Neural cell (in vitro differentiated cells): ENCODE results near the gene COPZ1. TPM values are rescaled to one million over a fixed set of nuclear protein-coding genes. Genes with fewer than 3 reads are reported as not detected.

Source experiments
- H2AFZ ChIP-seq: fragments of 200-600, 300-800 bp; sonication (generic), shearing (Covaris generic); 2 replicates; pipeline ENCODE4 v1.6.0; 2014; ENCODE audit warnings: low read depth, mild to moderate bottlenecking, antibody characterized with exemption, low read length, moderate library complexity
- H3F3A ChIP-seq: fragments of 200-600 bp; shearing (Covaris generic); 2 replicates; pipeline ENCODE4 v1.6.1; 2016; ENCODE audit warnings: mild to moderate bottlenecking, moderate library complexity, mixed read lengths, antibody characterized with exemption, low read length; ENCODE audit not compliant: insufficient read depth, poor library complexity, severe bottlenecking
- H3K27ac ChIP-seq: fragments of 200-600, 300-800 bp; sonication (generic), shearing (Covaris generic); 2 replicates; pipeline ENCODE4 v1.5.1; 2014; ENCODE audit warnings: mild to moderate bottlenecking, low read length, moderate library complexity
- H3K27me3 ChIP-seq: fragments of 300-800, 200-600 bp; sonication (generic), shearing (Covaris generic); 2 replicates; pipeline ENCODE4 v1.6.0; 2014; ENCODE audit warnings: mild to moderate bottlenecking, low read depth, low read length, moderate library complexity; ENCODE audit not compliant: insufficient read depth
- H3K36me3 ChIP-seq: fragments of 300-800, 200-600 bp; sonication (generic), shearing (Covaris generic); 2 replicates; pipeline ENCODE4 v1.5.1; 2014; ENCODE audit warnings: mild to moderate bottlenecking, antibody characterized with exemption, low read length, moderate library complexity; ENCODE audit not compliant: insufficient read depth
- H3K4me2 ChIP-seq: fragments of 300-800, 200-600 bp; sonication (generic), shearing (Covaris generic); 2 replicates; pipeline ENCODE4 v1.6.0; 2014; ENCODE audit warnings: mild to moderate bottlenecking, low read length
- H3K4me3 ChIP-seq: fragments of 300-800, 200-600 bp; sonication (generic), shearing (Covaris generic); 2 replicates; pipeline ENCODE4 v1.5.1; 2014; ENCODE audit warnings: mild to moderate bottlenecking, low read length, moderate library complexity
- H3K79me2 ChIP-seq: fragments of 200-600 bp; shearing (Covaris generic); replicated peaks from 2 replicates; pipeline ENCODE4 v1.6.0; 2014; ENCODE audit warnings: mild to moderate bottlenecking, low read length, moderate library complexity; ENCODE audit not compliant: insufficient read depth
- H3K9ac ChIP-seq: fragments of 300-800, 200-600 bp; sonication (generic), shearing (Covaris generic); 2 replicates; pipeline ENCODE4 v1.6.1; 2016; ENCODE audit warnings: mild to moderate bottlenecking, low read length, mixed read lengths
- H3K9me2 ChIP-seq: fragments of 200-600 bp; shearing (Covaris generic); 2 replicates; pipeline ENCODE4 v1.6.1; 2016; ENCODE audit warnings: mild to moderate bottlenecking, low read length, mixed read lengths; ENCODE audit not compliant: insufficient read depth
- H3K9me3 ChIP-seq: fragments of 200-600, 300-800 bp; sonication (generic), shearing (Covaris generic); 2 replicates; pipeline ENCODE4 v1.6.1; 2016; ENCODE audit warnings: mild to moderate bottlenecking, mixed run types, low read length, moderate library complexity, mixed read lengths
- H4K20me1 ChIP-seq: fragments of 200-600 bp; shearing (Covaris generic); 2 replicates; pipeline ENCODE4 v1.6.1; 2016; ENCODE audit warnings: mild to moderate bottlenecking, mixed run types; ENCODE audit not compliant: insufficient read depth
- CTCF ChIP-seq: fragments of 450-650 bp; IDR thresholded peaks from 2 replicates; pipeline ENCODE4 v1.5.1; 2014; ENCODE audit warnings: antibody characterized with exemption, mild to moderate bottlenecking, moderate library complexity; ENCODE audit not compliant: poor library complexity, severe bottlenecking
- EP300 ChIP-seq: fragments of 450-650 bp; conservative IDR thresholded peaks from 2 replicates; pipeline ENCODE4 v1.6.1; 2014; ENCODE audit warnings: antibody characterized with exemption, mild to moderate bottlenecking, moderate library complexity; ENCODE audit not compliant: poor library complexity, severe bottlenecking
- EZH2 ChIP-seq: fragments of 200-600, 300-800 bp; shearing (Covaris generic), sonication (generic); IDR thresholded peaks from 2 replicates; pipeline ENCODE4 v1.6.1; 2014; ENCODE audit warnings: antibody characterized with exemption, low read length, borderline replicate concordance, mild to moderate bottlenecking; ENCODE audit not compliant: insufficient read depth, poor library complexity, severe bottlenecking
- MXI1 ChIP-seq: fragments of 450-650 bp; conservative IDR thresholded peaks from 2 replicates; pipeline ENCODE4 v1.6.1; 2014; ENCODE audit warnings: antibody characterized with exemption, mild to moderate bottlenecking; ENCODE audit not compliant: poor library complexity, severe bottlenecking
- POLR2AphosphoS5 ChIP-seq: IDR thresholded peaks from 2 replicates; pipeline ENCODE4 v1.6.1; 2012
- RAD21 ChIP-seq: fragments of 450-650 bp; conservative IDR thresholded peaks from 2 replicates; pipeline ENCODE4 v1.6.1; 2014; ENCODE audit warnings: antibody characterized with exemption, mild to moderate bottlenecking, moderate library complexity
- REST ChIP-seq: IDR thresholded peaks from 2 replicates; pipeline ENCODE4 v1.6.1; 2012; ENCODE audit warnings: borderline replicate concordance
- SMC3 ChIP-seq: fragments of 450-650 bp; conservative IDR thresholded peaks from 2 replicates; pipeline ENCODE4 v1.6.1; 2014; ENCODE audit warnings: antibody characterized with exemption, mild to moderate bottlenecking, moderate library complexity; ENCODE audit not compliant: poor library complexity
- TAF1 ChIP-seq: IDR thresholded peaks from 2 replicates; pipeline ENCODE4 v1.6.1; 2012; ENCODE audit warnings: low read depth
- polyA plus RNA-seq: library from polyadenylated mRNA; depleted of rRNA; stranded (reverse); fragments of >200 nt; gene quantifications from 2 replicates; pipeline ENCODE4 v1.2.3, GENCODE V29; 2014

COPZ1 gene
- polyA plus RNA-seq, 1 donor from 2014 or later = 192 TPM

GRCh38 chr12:54337854-54338650 lies 13.1 kb downstream of the COPZ1 start:
- H2AFZ ChIP-seq = no peak overlapping the region
- H3K4me2 ChIP-seq = no peak overlapping the region
- no peak overlapping the region for H3K27ac ChIP-seq
- no peaks in the 10 kb centered on the region for H3K9me3 ChIP-seq
- H3K27me3 ChIP-seq = no peaks in the 10 kb centered on the region
- no peaks in the 10 kb centered on the region for H3K9me2 ChIP-seq
- TF ChIP-seq SMC3 (no peak), CTCF (no peak), EZH2 (no peak), MXI1 (no peak), RAD21 (no peak), REST (no peak), EP300 (no peak), POLR2AphosphoS5 (no peak), TAF1 (no peak)
- peaks cover under 1% of the 10 kb centered on the region for H3K36me3 ChIP-seq
- H3F3A ChIP-seq = no peaks in the 10 kb centered on the region
- H4K20me1 ChIP-seq = no peaks in the 10 kb centered on the region
- no peak overlapping the region for H3K9ac ChIP-seq
- no peaks in the 10 kb centered on the region for H3K79me2 ChIP-seq
- no peak overlapping the region for H3K4me3 ChIP-seq

- Histone ChIP-seq H3K9me2 (no peaks in the 10 kb centered on the region), H3K4me3 (no peak overlapping the region), H3K79me2 (no peaks in the 10 kb centered on the region), H2AFZ (no peak overlapping the region), H3K4me2 (no peak overlapping the region), H3K27ac (no peak overlapping the region), H3K9me3 (no peaks in the 10 kb centered on the region), H3K36me3 (peaks cover 8% of the 10 kb centered on the region), H3F3A (no peaks in the 10 kb centered on the region), H4K20me1 (no peaks in the 10 kb centered on the region), H3K9ac (no peak overlapping the region), H3K27me3 (no peaks in the 10 kb centered on the region)
- TF ChIP-seq TAF1 (no peak), REST (no peak), EP300 (no peak), CTCF (no peak), POLR2AphosphoS5 (no peak), EZH2 (no peak), SMC3 (no peak), RAD21 (no peak)
Measured at GRCh38 chr12:54338698-54339296, 13.9 kb downstream of the COPZ1 start.
